HepG2 (cell line): ENCODE data around the gene LYRM1. TPM values are rescaled to one million over a fixed set of nuclear protein-coding genes. Genes with fewer than 3 reads are reported as not detected.

Experiments used
- ELF1 ChIP-seq: sonication (generic); formaldehyde crosslinking; IDR thresholded peaks from 2 replicates; pipeline ENCODE4 v1.4.0; 2020; ENCODE audit warnings: missing genetic modification reagents
- FOSL2 ChIP-seq: sonication (generic); formaldehyde crosslinking; IDR thresholded peaks from 2 replicates; pipeline ENCODE4 v1.4.0; 2020; ENCODE audit warnings: missing genetic modification reagents
- NFIB ChIP-seq: sonication (generic); formaldehyde crosslinking; IDR thresholded peaks from 2 replicates; pipeline ENCODE4 v1.9.0; 2021; ENCODE audit warnings: missing genetic modification reagents, mild to moderate bottlenecking, borderline replicate concordance
- NFKBIZ ChIP-seq: IDR thresholded peaks from 2 replicates; pipeline ENCODE4 v1.6.1; 2018; ENCODE audit warnings: missing genetic modification reagents, missing compliant biosample characterization
- PBX2 ChIP-seq: IDR thresholded peaks from 2 replicates; pipeline ENCODE4 v1.6.1; 2016; ENCODE audit warnings: control low read depth
- PBX3 ChIP-seq: sonication (generic); formaldehyde crosslinking; IDR thresholded peaks from 2 replicates; pipeline ENCODE4 v1.8.1; 2023; ENCODE audit warnings: missing genetic modification reagents, inconsistent platforms, borderline replicate concordance
- RFX3 ChIP-seq: IDR thresholded peaks from 2 replicates; pipeline ENCODE4 v1.6.1; 2016; ENCODE audit warnings: missing biosample characterization, missing genetic modification reagents
- SMARCC2 ChIP-seq: fragments of 450-650 bp; IDR thresholded peaks from 2 replicates; pipeline ENCODE4 v1.6.1; 2017; ENCODE audit warnings: antibody characterized with exemption, mild to moderate bottlenecking
- TAF15 ChIP-seq: fragments of 200-400 bp; formaldehyde crosslinking; IDR thresholded peaks from one replicate; pipeline ENCODE4 v1.6.1; 2018; ENCODE audit warnings: mild to moderate bottlenecking, low read depth, low read length; ENCODE audit not compliant: poor library complexity, severe bottlenecking
- ZFP41 ChIP-seq: sonication (generic); formaldehyde crosslinking; IDR thresholded peaks from 2 replicates; pipeline ENCODE4 v1.4.0; 2020; ENCODE audit warnings: mild to moderate bottlenecking, missing genetic modification reagents, borderline replicate concordance
- ZNF124 ChIP-seq: sonication (generic); formaldehyde crosslinking; IDR thresholded peaks from 2 replicates; pipeline ENCODE4 v1.4.0; 2020; ENCODE audit warnings: missing genetic modification reagents
- ZNF335 ChIP-seq: sonication (generic); formaldehyde crosslinking; IDR thresholded peaks from 2 replicates; pipeline ENCODE4 v1.4.0; 2020; ENCODE audit warnings: missing genetic modification reagents
- ZNF572 ChIP-seq: sonication (generic); formaldehyde crosslinking; IDR thresholded peaks from 2 replicates; pipeline ENCODE4 v1.5.1; 2020; ENCODE audit warnings: mild to moderate bottlenecking, missing genetic modification reagents
- ZNF615 ChIP-seq: sonication (generic); formaldehyde crosslinking; IDR thresholded peaks from 2 replicates; pipeline ENCODE4 v1.5.0; 2020; ENCODE audit warnings: mild to moderate bottlenecking, missing genetic modification reagents, borderline replicate concordance
- polyA plus RNA-seq, 8 experiments: library from polyadenylated mRNA; depleted of rRNA in 3 of 8; stranded (reverse) in 7 of 8; unstranded in 1 of 8; fragments of >200 nt; fragmentation: Illumina TruSeq in 4 of 8; extraction: Trizol in 4 of 8; gene quantifications; 2 replicates each; pipeline versions ENCODE4 v1.2.1 to v1.2.3, GENCODE V29; 2011 to 2016; ENCODE audit warnings: low read depth in 4 of 8, missing spikeins in 1 of 8, mixed read lengths in 1 of 8; ENCODE audit not compliant: insufficient read depth in 1 of 8
- total RNA-seq, 5 experiments: library from RNA; depleted of rRNA; stranded (reverse); fragments of >200 nt; fragmentation: Illumina TruSeq; extraction: Trizol; gene quantifications; 2 replicates each; pipeline ENCODE4 v1.2.3, GENCODE V29; 2016; ENCODE audit warnings: low read depth in 1 of 5
- TF ChIP-seq, protein P1 (sequence below): sonication (generic); formaldehyde crosslinking; IDR thresholded peaks from 2 replicates; pipeline ENCODE4 v1.4.0; 2020; ENCODE audit warnings: missing genetic modification reagents, mild to moderate bottlenecking, borderline replicate concordance
- TF ChIP-seq, protein P2 (sequence below): sonication (generic); formaldehyde crosslinking; IDR thresholded peaks from 2 replicates; pipeline ENCODE4 v1.4.0; 2020; ENCODE audit warnings: missing genetic modification reagents
- TF ChIP-seq, protein P3 (sequence below): sonication (generic); formaldehyde crosslinking; IDR thresholded peaks from 2 replicates; pipeline ENCODE4 v1.4.0; 2020; ENCODE audit warnings: low read depth, missing genetic modification reagents
- TF ChIP-seq, protein P4 (sequence below): IDR thresholded peaks from 2 replicates; pipeline ENCODE4 v1.6.1; 2016; ENCODE audit warnings: low read depth

The LYRM1 gene
- total and polyA plus RNA-seq, 2 of the 13 experiments (the other 11 are each of a cell fraction or from before 2014, with no cell fraction given): 59.2 to 82.6 TPM

DNA sequence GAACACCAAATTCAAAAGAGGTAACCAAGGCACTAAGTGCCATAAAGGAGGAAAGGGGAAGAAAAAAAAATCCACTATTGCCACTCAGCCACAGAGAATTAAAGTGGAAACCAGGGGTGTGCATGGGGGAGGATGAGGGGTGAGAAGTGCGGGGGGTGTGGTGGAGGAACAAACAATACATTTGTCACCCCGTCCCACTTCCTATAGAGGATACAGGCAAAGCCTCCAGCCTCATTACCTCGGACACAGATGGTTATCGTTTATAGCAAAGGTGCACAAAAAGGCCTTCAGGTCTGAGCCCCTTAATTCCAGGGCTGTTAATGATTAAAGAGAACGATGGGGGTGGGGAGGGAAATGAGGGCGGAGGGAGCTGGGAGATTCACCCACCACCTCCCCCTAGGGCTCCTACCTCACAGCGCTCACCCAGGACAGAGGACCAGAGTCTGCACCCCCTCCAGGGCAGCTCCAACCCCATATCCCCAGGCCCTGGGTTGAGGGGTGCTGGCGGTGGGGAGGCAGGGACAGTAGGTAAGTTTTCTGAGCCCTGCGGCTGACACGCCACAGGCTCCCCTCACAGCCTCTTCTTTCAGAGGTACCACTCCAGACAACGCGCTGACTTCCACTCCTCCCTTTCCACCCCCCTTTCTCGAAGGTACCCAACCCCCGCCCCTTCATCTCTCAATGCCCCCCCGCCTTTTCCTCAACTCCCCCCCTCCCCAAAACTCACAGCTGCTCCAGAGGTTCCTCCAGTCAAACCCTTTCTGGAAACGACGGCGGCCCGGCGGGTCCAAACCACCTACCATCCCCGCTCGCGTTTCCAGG lies 883 bp upstream of the LYRM1 start (continued):
- TF ChIP-seq ZNF335 (CRISPR knock-in tag): no peak
- TF ChIP-seq FOSL2 (CRISPR knock-in tag): peak; percentile 56
- TF ChIP-seq, protein P1, sequence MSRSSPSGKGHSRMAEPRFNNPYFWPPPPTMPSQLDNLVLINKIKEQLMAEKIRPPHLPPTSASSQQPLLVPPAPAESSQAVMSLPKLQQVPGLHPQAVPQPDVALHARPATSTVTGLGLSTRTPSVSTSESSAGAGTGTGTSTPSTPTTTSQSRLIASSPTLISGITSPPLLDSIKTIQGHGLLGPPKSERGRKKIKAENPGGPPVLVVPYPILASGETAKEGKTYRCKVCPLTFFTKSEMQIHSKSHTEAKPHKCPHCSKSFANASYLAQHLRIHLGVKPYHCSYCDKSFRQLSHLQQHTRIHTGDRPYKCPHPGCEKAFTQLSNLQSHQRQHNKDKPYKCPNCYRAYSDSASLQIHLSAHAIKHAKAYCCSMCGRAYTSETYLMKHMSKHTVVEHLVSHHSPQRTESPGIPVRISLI (CRISPR knock-in tag): no peak
- TF ChIP-seq PBX3 (CRISPR knock-in tag): 0 out of 2 replicates have a peak, but pooled peaks have one; percentile 8
- no peak for TF ChIP-seq NFIB (CRISPR knock-in tag)
- TF ChIP-seq TAF15: no peak
- TF ChIP-seq, protein P2, sequence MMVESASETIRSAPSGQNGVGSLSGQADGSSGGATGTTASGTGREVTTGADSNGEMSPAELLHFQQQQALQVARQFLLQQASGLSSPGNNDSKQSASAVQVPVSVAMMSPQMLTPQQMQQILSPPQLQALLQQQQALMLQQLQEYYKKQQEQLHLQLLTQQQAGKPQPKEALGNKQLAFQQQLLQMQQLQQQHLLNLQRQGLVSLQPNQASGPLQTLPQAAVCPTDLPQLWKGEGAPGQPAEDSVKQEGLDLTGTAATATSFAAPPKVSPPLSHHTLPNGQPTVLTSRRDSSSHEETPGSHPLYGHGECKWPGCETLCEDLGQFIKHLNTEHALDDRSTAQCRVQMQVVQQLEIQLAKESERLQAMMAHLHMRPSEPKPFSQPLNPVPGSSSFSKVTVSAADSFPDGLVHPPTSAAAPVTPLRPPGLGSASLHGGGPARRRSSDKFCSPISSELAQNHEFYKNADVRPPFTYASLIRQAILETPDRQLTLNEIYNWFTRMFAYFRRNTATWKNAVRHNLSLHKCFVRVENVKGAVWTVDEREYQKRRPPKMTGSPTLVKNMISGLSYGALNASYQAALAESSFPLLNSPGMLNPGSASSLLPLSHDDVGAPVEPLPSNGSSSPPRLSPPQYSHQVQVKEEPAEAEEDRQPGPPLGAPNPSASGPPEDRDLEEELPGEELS (CRISPR knock-in tag): no peak; the same call in none of the 2 replicates
- TF ChIP-seq ZNF572: no peak
- TF ChIP-seq SMARCC2: no peak
- TF ChIP-seq, protein P3, sequence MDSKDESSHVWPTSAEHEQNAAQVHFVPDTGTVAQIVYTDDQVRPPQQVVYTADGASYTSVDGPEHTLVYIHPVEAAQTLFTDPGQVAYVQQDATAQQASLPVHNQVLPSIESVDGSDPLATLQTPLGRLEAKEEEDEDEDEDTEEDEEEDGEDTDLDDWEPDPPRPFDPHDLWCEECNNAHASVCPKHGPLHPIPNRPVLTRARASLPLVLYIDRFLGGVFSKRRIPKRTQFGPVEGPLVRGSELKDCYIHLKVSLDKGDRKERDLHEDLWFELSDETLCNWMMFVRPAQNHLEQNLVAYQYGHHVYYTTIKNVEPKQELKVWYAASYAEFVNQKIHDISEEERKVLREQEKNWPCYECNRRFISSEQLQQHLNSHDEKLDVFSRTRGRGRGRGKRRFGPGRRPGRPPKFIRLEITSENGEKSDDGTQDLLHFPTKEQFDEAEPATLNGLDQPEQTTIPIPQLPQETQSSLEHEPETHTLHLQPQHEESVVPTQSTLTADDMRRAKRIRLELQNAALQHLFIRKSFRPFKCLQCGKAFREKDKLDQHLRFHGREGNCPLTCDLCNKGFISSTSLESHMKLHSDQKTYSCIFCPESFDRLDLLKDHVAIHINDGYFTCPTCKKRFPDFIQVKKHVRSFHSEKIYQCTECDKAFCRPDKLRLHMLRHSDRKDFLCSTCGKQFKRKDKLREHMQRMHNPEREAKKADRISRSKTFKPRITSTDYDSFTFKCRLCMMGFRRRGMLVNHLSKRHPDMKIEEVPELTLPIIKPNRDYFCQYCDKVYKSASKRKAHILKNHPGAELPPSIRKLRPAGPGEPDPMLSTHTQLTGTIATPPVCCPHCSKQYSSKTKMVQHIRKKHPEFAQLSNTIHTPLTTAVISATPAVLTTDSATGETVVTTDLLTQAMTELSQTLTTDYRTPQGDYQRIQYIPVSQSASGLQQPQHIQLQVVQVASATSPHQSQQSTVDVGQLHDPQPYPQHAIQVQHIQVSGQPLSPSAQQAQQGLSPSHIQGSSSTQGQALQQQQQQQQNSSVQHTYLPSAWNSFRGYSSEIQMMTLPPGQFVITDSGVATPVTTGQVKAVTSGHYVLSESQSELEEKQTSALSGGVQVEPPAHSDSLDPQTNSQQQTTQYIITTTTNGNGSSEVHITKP (CRISPR knock-in tag): peak; percentile 68; the same call in 1 of the 2 replicates
- TF ChIP-seq, protein P4, sequence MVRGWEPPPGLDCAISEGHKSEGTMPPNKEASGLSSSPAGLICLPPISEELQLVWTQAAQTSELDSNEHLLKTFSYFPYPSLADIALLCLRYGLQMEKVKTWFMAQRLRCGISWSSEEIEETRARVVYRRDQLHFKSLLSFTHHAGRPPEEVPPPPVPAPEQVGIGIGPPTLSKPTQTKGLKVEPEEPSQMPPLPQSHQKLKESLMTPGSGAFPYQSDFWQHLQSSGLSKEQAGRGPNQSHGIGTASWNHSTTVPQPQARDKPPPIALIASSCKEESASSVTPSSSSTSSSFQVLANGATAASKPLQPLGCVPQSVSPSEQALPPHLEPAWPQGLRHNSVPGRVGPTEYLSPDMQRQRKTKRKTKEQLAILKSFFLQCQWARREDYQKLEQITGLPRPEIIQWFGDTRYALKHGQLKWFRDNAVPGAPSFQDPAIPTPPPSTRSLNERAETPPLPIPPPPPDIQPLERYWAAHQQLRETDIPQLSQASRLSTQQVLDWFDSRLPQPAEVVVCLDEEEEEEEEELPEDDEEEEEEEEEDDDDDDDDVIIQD (CRISPR knock-in tag): peak; percentile 74
- no peak; the same call in 1 of the 2 replicates for TF ChIP-seq ELF1 (CRISPR knock-in tag)
- TF ChIP-seq PBX2 (CRISPR knock-in tag): no peak
- no peak; the same call in none of the 2 replicates for TF ChIP-seq ZNF124 (CRISPR knock-in tag)
- no peak for TF ChIP-seq ZNF615
- TF ChIP-seq NFKBIZ (CRISPR knock-in tag): no peak
- TF ChIP-seq RFX3: no peak
- no peak for TF ChIP-seq ZFP41 (CRISPR knock-in tag)
